Kidney epithelial cell (primary cell): Measurements from ENCODE around the gene SLC8A1. TPM values are rescaled to one million over a fixed set of nuclear protein-coding genes. Genes with fewer than 3 reads are reported as not detected.

Source experiments
- DNase-seq: peaks from one replicate; pipeline ENCODE4 v3.0.0-alpha.2; 2010; ENCODE audit warnings: low read depth
- H3K27me3 ChIP-seq: 2 replicates; pipeline ENCODE4 v1.6.0; 2011; ENCODE audit warnings: low read length; ENCODE audit not compliant: control insufficient read depth, insufficient read depth
- H3K36me3 ChIP-seq: 2 replicates; pipeline ENCODE4 v1.5.1; 2011; ENCODE audit warnings: low read length; ENCODE audit not compliant: control insufficient read depth, insufficient read depth
- H3K4me3 ChIP-seq: 2 replicates; pipeline ENCODE4 v1.5.1; 2011; ENCODE audit warnings: low read depth, mild to moderate bottlenecking, control low read depth, low read length
- CTCF ChIP-seq: IDR thresholded peaks from 2 replicates; pipeline ENCODE4 v1.5.1; 2011; ENCODE audit warnings: mild to moderate bottlenecking, moderate library complexity, low read length, control low read depth, inconsistent platforms; ENCODE audit not compliant: insufficient read depth, poor library complexity, severe bottlenecking
- total RNA-seq: library from RNA; depleted of rRNA; stranded (reverse); fragments of >200 nt; gene quantifications from 2 replicates; pipeline ENCODE4 v1.2.3, GENCODE V29; 2015

SLC8A1 gene
- total RNA-seq, 1 donor from 2014 or later = 3.2 TPM

GRCh38 chr2:40261042-40261441, 190.8 kb downstream of the SLC8A1 start:
- no peaks in the 10 kb centered on the region for H3K27me3 ChIP-seq
- H3K4me3 ChIP-seq = no peak overlapping the region
- TF ChIP-seq CTCF = no peak
- no peaks in the 10 kb centered on the region for H3K36me3 ChIP-seq
- no peak for DNase-seq

GRCh38 chr2:40260437-40260836, 191.5 kb downstream of the SLC8A1 start:
- TF ChIP-seq CTCF = no peak
- no peaks in the 10 kb centered on the region for H3K27me3 ChIP-seq
- no peak overlapping the region for H3K4me3 ChIP-seq
- DNase-seq = no peak
- H3K36me3 ChIP-seq = no peaks in the 10 kb centered on the region

- no peaks in the 10 kb centered on the region for H3K27me3 ChIP-seq
- H3K36me3 ChIP-seq = no peaks in the 10 kb centered on the region
- TF ChIP-seq CTCF = no peak
- no peak overlapping the region for H3K4me3 ChIP-seq
- no peak for DNase-seq
Observed at GRCh38 chr2:40259900-40260299, 192.0 kb downstream of the SLC8A1 start.

- DNase-seq = no peak
- Histone ChIP-seq H3K27me3 (no peaks in the 10 kb centered on the region), H3K4me3 (no peak overlapping the region), H3K36me3 (no peaks in the 10 kb centered on the region)
- no peak for TF ChIP-seq CTCF
Observed at GRCh38 chr2:40258135-40258457, 193.8 kb downstream of the SLC8A1 start.

- TF ChIP-seq CTCF = no peak
- Histone ChIP-seq H3K36me3 (no peaks in the 10 kb centered on the region), H3K4me3 (no peak overlapping the region), H3K27me3 (no peaks in the 10 kb centered on the region)
- DNase-seq = no peak
Observed at GRCh38 chr2:40257340-40258134, 194.4 kb downstream of the SLC8A1 start.

GRCh38 chr2:40256649-40257048, 195.2 kb downstream of the SLC8A1 start:
- Histone ChIP-seq H3K4me3 (no peak overlapping the region), H3K27me3 (no peaks in the 10 kb centered on the region), H3K36me3 (no peaks in the 10 kb centered on the region)
- TF ChIP-seq CTCF = peak; percentile 31
- no peak for DNase-seq
